Measurements from ENCODE around the gene SUPT20H.

DNA sequence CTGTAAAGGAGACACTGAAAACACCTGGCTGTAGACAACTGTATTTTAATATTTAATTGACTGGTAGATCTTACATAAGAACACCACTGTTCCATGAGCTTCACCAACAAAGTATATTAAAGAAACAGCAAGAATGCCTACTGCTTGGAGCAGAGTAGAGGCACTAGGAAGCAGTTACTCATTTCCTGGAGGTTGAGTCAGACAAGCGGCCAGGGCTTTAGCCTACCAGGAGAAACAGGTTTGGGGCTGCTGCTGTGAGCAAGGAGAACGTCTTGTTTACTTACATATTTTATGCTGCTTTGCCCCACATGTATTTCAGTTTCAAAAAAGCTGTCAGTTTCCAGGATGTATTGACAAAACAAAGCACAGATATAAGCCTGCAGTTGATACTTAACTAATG is 93.7 kb downstream of the SUPT20H start:
- TF ChIP-seq, protein P1, sequence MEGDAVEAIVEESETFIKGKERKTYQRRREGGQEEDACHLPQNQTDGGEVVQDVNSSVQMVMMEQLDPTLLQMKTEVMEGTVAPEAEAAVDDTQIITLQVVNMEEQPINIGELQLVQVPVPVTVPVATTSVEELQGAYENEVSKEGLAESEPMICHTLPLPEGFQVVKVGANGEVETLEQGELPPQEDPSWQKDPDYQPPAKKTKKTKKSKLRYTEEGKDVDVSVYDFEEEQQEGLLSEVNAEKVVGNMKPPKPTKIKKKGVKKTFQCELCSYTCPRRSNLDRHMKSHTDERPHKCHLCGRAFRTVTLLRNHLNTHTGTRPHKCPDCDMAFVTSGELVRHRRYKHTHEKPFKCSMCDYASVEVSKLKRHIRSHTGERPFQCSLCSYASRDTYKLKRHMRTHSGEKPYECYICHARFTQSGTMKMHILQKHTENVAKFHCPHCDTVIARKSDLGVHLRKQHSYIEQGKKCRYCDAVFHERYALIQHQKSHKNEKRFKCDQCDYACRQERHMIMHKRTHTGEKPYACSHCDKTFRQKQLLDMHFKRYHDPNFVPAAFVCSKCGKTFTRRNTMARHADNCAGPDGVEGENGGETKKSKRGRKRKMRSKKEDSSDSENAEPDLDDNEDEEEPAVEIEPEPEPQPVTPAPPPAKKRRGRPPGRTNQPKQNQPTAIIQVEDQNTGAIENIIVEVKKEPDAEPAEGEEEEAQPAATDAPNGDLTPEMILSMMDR (IDR thresholded peaks at IDR 0.05; ENCODE audit: poor library complexity, severe bottlenecking): no peak
- TF ChIP-seq EZH2 (IDR thresholded peaks at IDR 0.05; ENCODE audit: borderline replicate concordance, insufficient read depth, low read length, poor library complexity, severe bottlenecking) (no peak), POLR2AphosphoS5 (IDR thresholded peaks at IDR 0.05) (no peak), RAD21 (conservative IDR thresholded peaks at IDR 0.05) (no peak), EP300 (conservative IDR thresholded peaks at IDR 0.05; ENCODE audit: poor library complexity, severe bottlenecking) (no peak)

All from neural cell (in vitro differentiated cells).